BE2C (cell line): ENCODE measurements around the gene ACBD4. TPM values are rescaled to one million over a fixed set of nuclear protein-coding genes. Genes with fewer than 3 reads are reported as not detected.
A peak's percentile ranks its signal among the peaks of the same experiment; 100 is the strongest.

ENCODE experiments used
- DNase-seq: peaks from one replicate; pipeline ENCODE4 v3.0.0-alpha.2; 2020
- H3K27me3 ChIP-seq: fragments of 250-450 bp; sonication (Bioruptor Pico); 2 replicates; pipeline ENCODE4 v1.5.1; 2020; ENCODE audit warnings: mild to moderate bottlenecking
- H3K36me3 ChIP-seq: fragments of 250-450 bp; sonication (Bioruptor Pico); 2 replicates; pipeline ENCODE4 v1.5.1; 2020; ENCODE audit warnings: mild to moderate bottlenecking
- H3K4me1 ChIP-seq: fragments of 250-450 bp; sonication (Bioruptor Pico); 2 replicates; pipeline ENCODE4 v1.5.1; 2020
- H3K4me3 ChIP-seq: 2 replicates; pipeline ENCODE4 v1.5.1; 2011; ENCODE audit warnings: low read depth, low read length
- H3K9me3 ChIP-seq: fragments of 250-450 bp; sonication (Bioruptor Pico); 2 replicates; pipeline ENCODE4 v1.5.1; 2020
- CTCF ChIP-seq: IDR thresholded peaks from 2 replicates; pipeline ENCODE4 v1.5.1; 2012; ENCODE audit warnings: mild to moderate bottlenecking, low read depth, low read length
- polyA plus RNA-seq: library from polyadenylated mRNA; unstranded; fragments of >200 nt; gene quantifications from one replicate; pipeline ENCODE4 v1.2.1, GENCODE V29; 2012; ENCODE audit warnings: low read depth, missing spikeins; ENCODE audit not compliant: insufficient read length, insufficient read depth

ACBD4 gene
- 3.1 TPM for polyA plus RNA-seq

- no peaks in the 10 kb centered on the region for H3K9me3 ChIP-seq
- H3K36me3 ChIP-seq = no peaks in the 10 kb centered on the region
- no peaks in the 10 kb centered on the region for H3K4me1 ChIP-seq
- H3K4me3 ChIP-seq = peak within 1 kb of the TSS; percentile 60
- H3K27me3 ChIP-seq = no peaks in the 10 kb centered on the region
- DNase-seq = peak; percentile 96
- TF ChIP-seq CTCF = peak; percentile 100
Observed at GRCh38 chr17:45135192-45135977, at the start of gene ACBD4. TSS of gene ACBD4 (plus strand) at chr17:45135687. CDS start at chr17:45136145, 458 bp downstream.

GRCh38 chr17:45086391-45086790, 49.1 kb upstream of the ACBD4 start:
- no peak for TF ChIP-seq CTCF
- Histone ChIP-seq H3K27me3 (no peaks in the 10 kb centered on the region), H3K4me3 (no peak overlapping the region), H3K4me1 (no peaks in the 10 kb centered on the region), H3K9me3 (no peaks in the 10 kb centered on the region), H3K36me3 (peaks cover 96% of the 10 kb centered on the region)
- DNase-seq = no peak

- H3K36me3 ChIP-seq = peaks cover 95% of the 10 kb centered on the region
- TF ChIP-seq CTCF = no peak
- H3K27me3 ChIP-seq = no peaks in the 10 kb centered on the region
- no peaks in the 10 kb centered on the region for H3K9me3 ChIP-seq
- DNase-seq = no peak
- no peak overlapping the region for H3K4me3 ChIP-seq
- H3K4me1 ChIP-seq = no peaks in the 10 kb centered on the region
Observed at GRCh38 chr17:45086865-45087503, 48.5 kb upstream of the ACBD4 start.

GRCh38 chr17:45087504-45087975, 47.9 kb upstream of the ACBD4 start:
- no peak overlapping the region for H3K4me3 ChIP-seq
- no peaks in the 10 kb centered on the region for H3K27me3 ChIP-seq
- no peaks in the 10 kb centered on the region for H3K4me1 ChIP-seq
- no peak for TF ChIP-seq CTCF
- H3K36me3 ChIP-seq = peaks cover 89% of the 10 kb centered on the region
- DNase-seq = no peak
- H3K9me3 ChIP-seq = no peaks in the 10 kb centered on the region

- H3K27me3 ChIP-seq = no peaks in the 10 kb centered on the region
- no peak for DNase-seq
- no peaks in the 10 kb centered on the region for H3K9me3 ChIP-seq
- TF ChIP-seq CTCF = no peak
- no peaks in the 10 kb centered on the region for H3K4me1 ChIP-seq
- H3K4me3 ChIP-seq = no peak overlapping the region
- H3K36me3 ChIP-seq = peaks cover 87% of the 10 kb centered on the region
Observed at GRCh38 chr17:45087978-45088377, 47.5 kb upstream of the ACBD4 start.

GRCh38 chr17:45088741-45089140, 46.7 kb upstream of the ACBD4 start:
- Histone ChIP-seq H3K4me3 (no peak overlapping the region), H3K9me3 (no peaks in the 10 kb centered on the region), H3K4me1 (no peaks in the 10 kb centered on the region), H3K27me3 (no peaks in the 10 kb centered on the region), H3K36me3 (peaks cover 90% of the 10 kb centered on the region)
- no peak for DNase-seq
- TF ChIP-seq CTCF = no peak
